Type B pancreatic cell (in vitro differentiated cells): ENCODE measurements around the gene TMEM150C. TPM values are rescaled to one million over a fixed set of nuclear protein-coding genes. Genes with fewer than 3 reads are reported as not detected.

ENCODE experiments used
- DNase-seq: peaks from one replicate; pipeline ENCODE4 v3.0.0; 2021; ENCODE audit warnings: mixed read lengths; ENCODE audit not compliant: unreplicated experiment; ENCODE audit errors: extremely low spot score
- H3K27ac Mint-ChIP-seq: 2 replicates; pipeline ENCODE4 v1.8.0; 2021; ENCODE audit warnings: mild to moderate bottlenecking, mixed read lengths
- H3K27me3 Mint-ChIP-seq: 2 replicates; pipeline ENCODE4 v1.8.0; 2021; ENCODE audit warnings: mixed read lengths
- H3K36me3 Mint-ChIP-seq: 2 replicates; pipeline ENCODE4 v1.8.0; 2021; ENCODE audit warnings: mixed read lengths
- H3K4me1 Mint-ChIP-seq: one replicate; pipeline ENCODE4 v1.8.0; 2021; ENCODE audit warnings: mixed read lengths; ENCODE audit not compliant: unreplicated experiment
- H3K4me3 Mint-ChIP-seq: 2 replicates; pipeline ENCODE4 v1.8.0; 2021; ENCODE audit warnings: mild to moderate bottlenecking, mixed read lengths
- H3K9me3 Mint-ChIP-seq: 2 replicates; pipeline ENCODE4 v1.8.0; 2021; ENCODE audit warnings: mixed read lengths
- total RNA-seq: library from RNA; stranded (reverse); gene quantifications from 2 replicates; pipeline ENCODE4 v1.2.1, GENCODE V29; 2021; ENCODE audit warnings: low replicate concordance
- TF ChIP-seq, protein P1 (sequence below): fragments of 200-600 bp; sonication (generic); conservative IDR thresholded peaks from 2 replicates; pipeline ENCODE4 v1.5.0; 2021; ENCODE audit warnings: antibody characterized with exemption, mild to moderate bottlenecking

TMEM150C gene
- total RNA-seq, 1 donor from 2014 or later: 5.7 TPM

DNA sequence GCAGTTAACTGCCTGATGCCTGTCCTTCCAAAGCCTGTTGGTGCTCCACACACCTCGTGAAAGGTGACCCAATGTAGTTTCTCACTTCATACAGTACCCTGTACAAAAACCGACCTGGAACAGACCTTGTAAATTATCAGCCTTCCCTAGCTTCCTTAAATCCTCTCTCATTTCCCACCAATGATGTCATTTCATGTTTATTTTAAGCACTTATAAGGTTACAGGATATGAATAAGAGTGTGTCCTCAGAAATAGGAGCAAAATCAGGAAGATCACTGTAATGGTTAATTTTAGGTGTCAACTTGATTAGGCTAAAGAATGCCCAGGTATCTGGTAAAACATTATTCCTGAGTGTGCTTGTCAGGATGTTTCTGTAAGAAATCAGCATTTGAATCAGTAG lies 44.7 kb downstream of the TMEM150C start:
- Mint-ChIP-seq H3K4me3 (no peak overlapping the region), H3K27me3 (no peaks in the 10 kb centered on the region), H3K4me1 (peaks cover 6% of the 10 kb centered on the region), H3K27ac (no peak overlapping the region), H3K9me3 (no peaks in the 10 kb centered on the region), H3K36me3 (no peaks in the 10 kb centered on the region)
- TF ChIP-seq, protein P1, sequence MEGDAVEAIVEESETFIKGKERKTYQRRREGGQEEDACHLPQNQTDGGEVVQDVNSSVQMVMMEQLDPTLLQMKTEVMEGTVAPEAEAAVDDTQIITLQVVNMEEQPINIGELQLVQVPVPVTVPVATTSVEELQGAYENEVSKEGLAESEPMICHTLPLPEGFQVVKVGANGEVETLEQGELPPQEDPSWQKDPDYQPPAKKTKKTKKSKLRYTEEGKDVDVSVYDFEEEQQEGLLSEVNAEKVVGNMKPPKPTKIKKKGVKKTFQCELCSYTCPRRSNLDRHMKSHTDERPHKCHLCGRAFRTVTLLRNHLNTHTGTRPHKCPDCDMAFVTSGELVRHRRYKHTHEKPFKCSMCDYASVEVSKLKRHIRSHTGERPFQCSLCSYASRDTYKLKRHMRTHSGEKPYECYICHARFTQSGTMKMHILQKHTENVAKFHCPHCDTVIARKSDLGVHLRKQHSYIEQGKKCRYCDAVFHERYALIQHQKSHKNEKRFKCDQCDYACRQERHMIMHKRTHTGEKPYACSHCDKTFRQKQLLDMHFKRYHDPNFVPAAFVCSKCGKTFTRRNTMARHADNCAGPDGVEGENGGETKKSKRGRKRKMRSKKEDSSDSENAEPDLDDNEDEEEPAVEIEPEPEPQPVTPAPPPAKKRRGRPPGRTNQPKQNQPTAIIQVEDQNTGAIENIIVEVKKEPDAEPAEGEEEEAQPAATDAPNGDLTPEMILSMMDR: no peak
- no peak for DNase-seq

DNA sequence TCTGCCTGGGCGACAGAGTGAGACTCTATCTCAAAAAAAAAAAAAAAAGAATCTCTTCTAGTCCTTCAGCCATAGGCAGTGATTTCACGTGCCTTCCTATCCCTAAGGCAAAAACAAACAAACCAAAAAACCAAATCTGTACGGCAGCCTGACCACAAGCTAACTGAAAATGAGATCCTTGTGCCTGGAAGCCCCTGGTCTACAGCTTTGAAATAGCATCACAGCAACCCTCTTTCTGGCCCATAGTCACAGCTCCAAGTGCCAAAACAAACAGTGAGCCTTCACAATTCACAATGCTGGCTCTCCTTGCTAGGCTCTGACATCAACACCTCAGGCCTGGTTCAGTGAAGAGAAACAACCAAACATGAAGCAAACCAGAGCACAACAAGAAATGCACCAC lies 46.1 kb downstream of the TMEM150C start:
- Mint-ChIP-seq H3K27me3 (no peaks in the 10 kb centered on the region), H3K9me3 (no peaks in the 10 kb centered on the region), H3K27ac (no peak overlapping the region), H3K4me1 (peaks cover 6% of the 10 kb centered on the region), H3K4me3 (no peak overlapping the region), H3K36me3 (no peaks in the 10 kb centered on the region)
- TF ChIP-seq, protein P1: no peak
- no peak for DNase-seq

DNA sequence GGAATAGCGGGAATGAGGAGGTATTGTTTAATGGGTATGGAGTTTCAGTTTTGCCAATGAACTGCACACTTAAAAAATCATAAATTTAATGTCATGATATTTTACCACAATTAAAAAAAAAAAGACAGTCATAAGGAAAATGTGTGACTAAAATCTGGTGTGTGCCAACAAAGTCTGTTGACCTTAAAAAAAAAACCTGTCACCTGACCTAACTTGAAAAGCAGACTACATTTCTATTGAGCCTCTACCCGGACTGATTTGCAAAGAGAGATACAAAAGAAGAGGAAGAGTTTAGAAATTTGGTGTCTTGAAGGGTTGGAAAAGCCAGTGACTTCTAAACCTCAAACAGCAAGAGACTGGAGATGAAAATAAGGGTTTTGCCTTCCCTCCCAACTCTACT lies 48.4 kb downstream of the TMEM150C start:
- Mint-ChIP-seq H3K4me3 (no peak overlapping the region), H3K4me1 (no peaks in the 10 kb centered on the region), H3K36me3 (no peaks in the 10 kb centered on the region), H3K27ac (no peak overlapping the region), H3K27me3 (no peaks in the 10 kb centered on the region), H3K9me3 (no peaks in the 10 kb centered on the region)
- DNase-seq: no peak
- TF ChIP-seq, protein P1: no peak

DNA sequence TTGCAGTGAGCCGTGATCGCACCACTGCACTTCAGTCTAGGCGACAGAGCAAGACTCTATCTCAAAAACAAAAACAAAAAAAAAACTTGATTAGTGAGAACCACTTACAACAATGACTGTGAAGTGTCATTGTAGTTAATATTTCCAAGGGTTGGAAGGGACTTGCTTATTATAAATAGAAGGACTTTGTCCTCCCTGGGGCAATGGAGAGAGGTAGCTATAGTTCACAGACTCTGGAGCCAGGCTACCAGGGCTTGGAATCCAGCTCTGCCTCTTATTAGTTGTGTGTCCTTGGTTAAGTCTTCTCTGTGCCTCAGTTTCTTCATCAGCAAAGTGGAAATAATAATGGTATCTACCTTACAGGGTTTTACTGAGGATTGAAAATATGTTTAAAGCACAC lies 51.6 kb downstream of the TMEM150C start:
- no peak for DNase-seq
- H3K27ac Mint-ChIP-seq: no peak overlapping the region
- no peaks in the 10 kb centered on the region for H3K36me3 Mint-ChIP-seq
- H3K27me3 Mint-ChIP-seq: no peaks in the 10 kb centered on the region
- TF ChIP-seq, protein P1: no peak
- H3K4me3 Mint-ChIP-seq: no peak overlapping the region
- no peaks in the 10 kb centered on the region for H3K4me1 Mint-ChIP-seq
- H3K9me3 Mint-ChIP-seq: no peaks in the 10 kb centered on the region

DNA sequence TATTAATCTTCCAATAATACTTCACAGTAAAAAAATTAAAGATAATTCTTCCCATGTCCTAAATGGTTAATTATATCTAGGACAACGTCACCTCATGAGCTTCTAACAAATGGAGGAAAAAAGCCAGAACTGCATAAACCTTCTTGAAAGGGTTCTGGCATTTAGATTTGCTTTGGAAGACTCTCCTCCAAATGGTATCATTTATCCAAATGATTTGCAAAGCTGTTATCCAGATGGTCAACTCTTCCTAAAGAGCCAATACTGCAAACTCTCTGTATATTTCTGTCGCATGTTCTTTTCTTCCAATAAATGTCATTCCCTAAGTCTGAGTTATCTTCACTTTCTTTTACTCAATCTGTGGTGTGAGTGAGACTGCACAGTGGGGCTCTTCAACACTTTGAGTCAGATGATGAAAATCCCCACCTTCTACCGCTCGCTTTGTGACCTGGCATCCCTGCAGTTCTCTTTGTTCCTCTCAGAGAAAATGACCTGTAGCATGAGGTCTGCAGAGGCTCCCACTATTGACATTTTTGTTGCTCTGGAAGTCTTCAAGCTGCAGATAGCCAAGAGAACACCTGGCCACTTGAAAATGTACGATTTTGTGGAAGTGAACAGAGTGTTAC lies 52.9 kb downstream of the TMEM150C start:
- DNase-seq: no peak
- TF ChIP-seq, protein P1: no peak
- no peaks in the 10 kb centered on the region for H3K36me3 Mint-ChIP-seq
- no peak overlapping the region for H3K27ac Mint-ChIP-seq
- H3K27me3 Mint-ChIP-seq: no peaks in the 10 kb centered on the region
- H3K4me3 Mint-ChIP-seq: no peak overlapping the region
- H3K4me1 Mint-ChIP-seq: no peaks in the 10 kb centered on the region
- no peaks in the 10 kb centered on the region for H3K9me3 Mint-ChIP-seq

DNA sequence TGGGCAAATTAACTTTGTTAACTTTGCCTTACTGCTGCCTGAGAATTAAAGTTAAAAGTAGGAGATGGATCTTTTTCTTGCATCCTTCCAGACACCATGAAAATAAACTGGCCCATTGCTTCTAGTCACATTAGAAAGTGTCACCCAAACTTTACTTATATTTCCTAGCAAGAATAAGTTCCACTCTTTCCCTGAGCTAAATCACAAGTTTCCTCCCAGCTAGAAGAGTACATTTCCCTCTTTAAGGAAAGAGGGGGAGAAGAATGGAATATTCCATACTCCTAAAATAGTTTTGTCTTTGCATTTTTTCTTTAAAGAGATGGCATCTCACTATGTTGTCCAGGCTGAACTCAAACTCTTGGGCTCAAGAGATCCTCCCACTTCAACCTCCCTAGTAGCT lies 53.8 kb downstream of the TMEM150C start:
- Mint-ChIP-seq H3K4me3 (no peak overlapping the region), H3K36me3 (no peaks in the 10 kb centered on the region)

More for the DNA sequence above, 53.8 kb downstream of the TMEM150C start:
- H3K9me3 Mint-ChIP-seq: no peaks in the 10 kb centered on the region
- H3K27ac Mint-ChIP-seq: no peak overlapping the region
- no peaks in the 10 kb centered on the region for H3K27me3 Mint-ChIP-seq
- no peaks in the 10 kb centered on the region for H3K4me1 Mint-ChIP-seq
- TF ChIP-seq, protein P1: no peak
- no peak for DNase-seq
